WTC11 (cell line): ENCODE results near the gene FGF3. TPM values are rescaled to one million over a fixed set of nuclear protein-coding genes. Genes with fewer than 3 reads are reported as not detected.

Experiments
- ATAC-seq: fragments of 200-7000 bp; cut with Tn5 transposase; 2 replicates; pipeline ENCODE4 v1.10.0; 2021; ENCODE audit warnings: mild to moderate bottlenecking, moderate library complexity
- CTCF ChIA-PET: fragments of 300-600 bp; sonication (Branson Sonifier 250); formaldehyde crosslinking; loops from one replicate; lab custom pipeline; 2021; ENCODE audit warnings: antibody characterized with exemption; lab: Charles Lee
- POLR2A ChIA-PET: fragments of 350-600 bp; sonication (Branson Sonifier 250); formaldehyde crosslinking; loops from one replicate; lab custom pipeline; 2021; ENCODE audit warnings: antibody characterized with exemption; lab: Charles Lee
- DNase-seq: peaks from one replicate; pipeline ENCODE4 v3.0.0; 2021; ENCODE audit warnings: low spot score
- H3K27ac Mint-ChIP-seq: 2 replicates; pipeline ENCODE4 v1.8.0; 2021; ENCODE audit warnings: mixed read lengths
- H3K27me3 Mint-ChIP-seq: 2 replicates; pipeline ENCODE4 v1.8.0; 2021; ENCODE audit warnings: low read depth, mild to moderate bottlenecking, moderate library complexity, mixed read lengths
- H3K36me3 Mint-ChIP-seq: 2 replicates; pipeline ENCODE4 v1.8.0; 2021; ENCODE audit warnings: mixed read lengths
- H3K4me1 Mint-ChIP-seq: 2 replicates; pipeline ENCODE4 v1.8.0; 2022; ENCODE audit warnings: mixed read lengths
- H3K4me3 Mint-ChIP-seq: 2 replicates; pipeline ENCODE4 v1.8.0; 2021; ENCODE audit warnings: mild to moderate bottlenecking, moderate library complexity, mixed read lengths
- H3K9me3 Mint-ChIP-seq: 2 replicates; pipeline ENCODE4 v1.8.0; 2021; ENCODE audit warnings: mixed read lengths
- ATF6 ChIP-seq: sonication (generic); formaldehyde crosslinking; IDR thresholded peaks from 2 replicates; pipeline ENCODE4 v1.8.1; 2023; ENCODE audit warnings: mild to moderate bottlenecking, missing genetic modification reagents
- CBFB ChIP-seq: sonication (generic); formaldehyde crosslinking; IDR thresholded peaks from 2 replicates; pipeline ENCODE4 v1.8.1; 2022; ENCODE audit warnings: mild to moderate bottlenecking, low read depth, missing genetic modification reagents
- CDX4 ChIP-seq: fragments of 250-450 bp; sonication (Bioruptor Pico); IDR thresholded peaks from 2 replicates; pipeline ENCODE4 v1.9.0; 2021; ENCODE audit warnings: moderate library complexity, mild to moderate bottlenecking, inconsistent platforms, borderline replicate concordance
- ELF4 ChIP-seq: sonication (generic); formaldehyde crosslinking; IDR thresholded peaks from 2 replicates; pipeline ENCODE4 v1.8.1; 2022; ENCODE audit warnings: low read depth, mild to moderate bottlenecking, moderate library complexity, missing genetic modification reagents
- EMX1 ChIP-seq: fragments of 250-450 bp; sonication (Bioruptor Pico); IDR thresholded peaks from 2 replicates; pipeline ENCODE4 v1.8.0; 2021; ENCODE audit warnings: mild to moderate bottlenecking
- ERG ChIP-seq: fragments of 250-450 bp; sonication (Bioruptor Pico); IDR thresholded peaks from 2 replicates; pipeline ENCODE4 v1.8.0; 2021; ENCODE audit warnings: mild to moderate bottlenecking
- IRF2 ChIP-seq: sonication (generic); formaldehyde crosslinking; IDR thresholded peaks from 2 replicates; pipeline ENCODE4 v1.8.0; 2022; ENCODE audit warnings: low read depth, missing genetic modification reagents, borderline replicate concordance
- MLX ChIP-seq: sonication (generic); formaldehyde crosslinking; IDR thresholded peaks from 2 replicates; pipeline ENCODE4 v1.8.1; 2023; ENCODE audit warnings: mild to moderate bottlenecking, missing genetic modification reagents, moderate library complexity
- NR1H2 ChIP-seq: sonication (generic); formaldehyde crosslinking; IDR thresholded peaks from 2 replicates; pipeline ENCODE4 v1.9.0; 2021; ENCODE audit warnings: mild to moderate bottlenecking, moderate library complexity, missing genetic modification reagents
- PREB ChIP-seq: sonication (generic); formaldehyde crosslinking; IDR thresholded peaks from 2 replicates; pipeline ENCODE4 v1.8.1; 2022; ENCODE audit warnings: mild to moderate bottlenecking, missing genetic modification reagents, moderate library complexity, borderline replicate concordance
- PRRX2 ChIP-seq: fragments of 250-450 bp; sonication (Bioruptor Pico); IDR thresholded peaks from 2 replicates; pipeline ENCODE4 v1.8.0; 2021; ENCODE audit warnings: mild to moderate bottlenecking
- SMAD3 ChIP-seq: sonication (generic); formaldehyde crosslinking; IDR thresholded peaks from 2 replicates; pipeline ENCODE4 v1.8.0; 2022; ENCODE audit warnings: missing genetic modification reagents, mild to moderate bottlenecking, borderline replicate concordance
- SP1 ChIP-seq: sonication (generic); formaldehyde crosslinking; conservative IDR thresholded peaks from 2 replicates; pipeline ENCODE4 v1.8.1; 2022; ENCODE audit warnings: missing genetic modification reagents
- ZNF512 ChIP-seq: sonication (generic); formaldehyde crosslinking; IDR thresholded peaks from 2 replicates; pipeline ENCODE4 v1.8.1; 2022; ENCODE audit warnings: missing genetic modification reagents, borderline replicate concordance
- ZNF671 ChIP-seq: fragments of 250-450 bp; sonication (Bioruptor Pico); IDR thresholded peaks from 2 replicates; pipeline ENCODE4 v1.8.0; 2021; ENCODE audit warnings: mild to moderate bottlenecking
- total RNA-seq: library from RNA; stranded (reverse); gene quantifications from 3 replicates; pipeline ENCODE4 v1.2.3, GENCODE V29; 2021

FGF3 gene
- total RNA-seq, 1 experiment from 2014 or later = not detected

GRCh38 chr11:69834251-69834650 is 15.0 kb upstream of the FGF3 start:
- CTCF ChIA-PET = interaction anchor here (0.5 to 2.3 kb wide), 2 partner anchors 8 to 195 kb away, joined by 3 to 16 read pairs; no protein-coding TSS in a partner anchor

More at GRCh38 chr11:69834251-69834650, 15.0 kb upstream of the FGF3 start:
- H3K27ac Mint-ChIP-seq = no peak overlapping the region
- POLR2A ChIA-PET = no interaction called here
- H3K36me3 Mint-ChIP-seq = no peaks in the 10 kb centered on the region
- no peaks in the 10 kb centered on the region for H3K9me3 Mint-ChIP-seq
- no peak overlapping the region for H3K4me3 Mint-ChIP-seq
- peaks cover 19% of the 10 kb centered on the region for H3K4me1 Mint-ChIP-seq
- no peak for ATAC-seq
- DNase-seq = no peak
- no peaks in the 10 kb centered on the region; the same call in 1 of the 2 replicates for H3K27me3 Mint-ChIP-seq
- no peak for TF ChIP-seq IRF2
- no peak for TF ChIP-seq NR1H2
- no peak for TF ChIP-seq ERG (CRISPR knock-in tag)
- no peak for TF ChIP-seq PREB
- no peak for TF ChIP-seq ZNF671 (CRISPR knock-in tag)
- TF ChIP-seq EMX1 (CRISPR knock-in tag) = no peak
- TF ChIP-seq MLX (CRISPR knock-in tag) = no peak
- no peak for TF ChIP-seq SMAD3 (CRISPR knock-in tag)
- TF ChIP-seq ELF4 (CRISPR knock-in tag) = no peak
- TF ChIP-seq ZNF512 (CRISPR knock-in tag) = no peak
- no peak for TF ChIP-seq PRRX2 (CRISPR knock-in tag)
- no peak for TF ChIP-seq CDX4 (CRISPR knock-in tag)
- no peak for TF ChIP-seq ATF6 (CRISPR knock-in tag)
- TF ChIP-seq CBFB (CRISPR knock-in tag) = no peak
- no peak for TF ChIP-seq SP1 (CRISPR knock-in tag)
